ENCODE results near the gene ARMH3.

Gene ARMH3

DNA sequence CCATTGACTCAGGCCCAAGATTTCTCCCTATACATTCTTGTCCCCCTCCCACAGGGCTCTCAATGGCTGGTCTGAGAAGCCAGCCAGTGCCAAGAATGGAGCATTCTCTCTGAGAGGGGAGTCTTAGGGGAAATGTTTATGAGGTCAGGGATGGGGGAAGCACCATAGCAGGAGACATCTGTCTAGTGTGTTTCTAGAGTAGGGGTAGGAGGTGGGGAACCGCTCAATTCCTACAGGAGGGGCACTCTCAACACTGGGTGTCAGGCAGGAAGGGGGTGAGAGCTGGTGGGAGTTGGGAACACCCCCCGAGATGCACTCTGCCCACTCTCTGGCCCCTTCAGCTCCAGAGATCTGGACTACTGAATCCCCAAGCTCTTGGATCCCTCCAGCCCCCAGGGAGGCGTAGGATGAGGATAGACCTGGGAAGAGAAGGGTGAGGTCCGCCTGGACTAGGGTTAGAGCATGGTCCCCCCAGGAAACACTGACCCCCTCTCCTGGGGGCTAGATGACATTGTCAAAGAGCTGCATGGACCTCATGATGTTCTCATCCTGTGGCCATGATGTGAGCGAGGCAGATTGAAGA lies 229.0 kb downstream of the ARMH3 start:
- no peak for DNase-seq

DNA sequence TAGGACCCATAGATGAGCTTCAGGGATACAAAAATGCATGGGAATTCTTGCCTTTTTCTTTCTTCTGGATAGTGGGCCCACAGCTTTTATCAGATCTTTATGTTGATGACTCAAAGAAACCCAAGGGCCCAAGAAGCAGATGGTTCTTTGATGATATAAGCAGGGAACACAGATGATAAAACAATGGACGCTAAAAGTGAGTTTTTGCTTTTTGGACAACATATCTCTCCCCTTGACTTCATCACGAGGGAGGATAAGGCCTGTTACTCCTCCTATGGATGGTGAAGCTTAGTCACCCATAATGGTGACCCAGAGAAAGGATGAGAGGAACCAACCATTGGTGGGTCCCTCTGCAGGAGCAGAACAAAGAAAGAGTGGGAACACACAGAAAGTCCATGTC lies 231.2 kb downstream of the ARMH3 start:
- no peak for DNase-seq

DNA sequence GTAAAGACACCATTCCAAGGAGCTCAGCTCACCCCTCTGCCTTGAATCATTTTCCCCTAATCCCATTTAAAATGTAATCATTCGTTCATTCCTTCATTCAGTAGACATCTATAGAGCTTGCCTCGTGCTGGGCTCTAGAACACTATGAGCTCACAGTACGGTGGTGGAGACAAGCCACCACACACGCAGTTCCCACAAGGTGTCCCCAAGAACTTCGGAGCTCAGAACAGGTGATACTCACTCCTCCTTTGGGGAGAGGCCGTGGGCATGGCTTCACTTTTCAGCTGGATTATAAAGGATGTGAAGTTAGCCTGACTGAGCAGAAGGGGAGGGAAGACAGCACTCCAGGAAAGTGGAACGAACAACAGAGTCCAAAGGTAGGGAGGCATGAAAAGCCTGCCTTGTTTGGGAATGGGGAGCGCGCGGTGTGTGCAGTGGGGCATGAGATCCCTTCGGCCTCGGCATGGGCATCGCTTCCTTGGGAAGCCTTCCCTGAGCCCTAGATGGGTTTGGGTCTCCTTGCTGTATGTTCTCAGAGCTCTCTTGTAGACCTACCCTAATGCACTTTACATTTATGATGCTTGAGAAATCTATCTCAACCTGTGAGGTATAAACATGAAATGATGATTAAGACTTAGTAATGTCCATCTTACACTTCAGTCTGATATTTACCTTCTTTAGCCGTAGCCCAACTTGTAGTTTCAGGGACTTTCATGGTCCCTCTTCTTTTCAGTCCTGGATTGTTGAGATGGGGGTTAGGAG lies 236.9 kb downstream of the ARMH3 start:
- no peak for DNase-seq

DNA sequence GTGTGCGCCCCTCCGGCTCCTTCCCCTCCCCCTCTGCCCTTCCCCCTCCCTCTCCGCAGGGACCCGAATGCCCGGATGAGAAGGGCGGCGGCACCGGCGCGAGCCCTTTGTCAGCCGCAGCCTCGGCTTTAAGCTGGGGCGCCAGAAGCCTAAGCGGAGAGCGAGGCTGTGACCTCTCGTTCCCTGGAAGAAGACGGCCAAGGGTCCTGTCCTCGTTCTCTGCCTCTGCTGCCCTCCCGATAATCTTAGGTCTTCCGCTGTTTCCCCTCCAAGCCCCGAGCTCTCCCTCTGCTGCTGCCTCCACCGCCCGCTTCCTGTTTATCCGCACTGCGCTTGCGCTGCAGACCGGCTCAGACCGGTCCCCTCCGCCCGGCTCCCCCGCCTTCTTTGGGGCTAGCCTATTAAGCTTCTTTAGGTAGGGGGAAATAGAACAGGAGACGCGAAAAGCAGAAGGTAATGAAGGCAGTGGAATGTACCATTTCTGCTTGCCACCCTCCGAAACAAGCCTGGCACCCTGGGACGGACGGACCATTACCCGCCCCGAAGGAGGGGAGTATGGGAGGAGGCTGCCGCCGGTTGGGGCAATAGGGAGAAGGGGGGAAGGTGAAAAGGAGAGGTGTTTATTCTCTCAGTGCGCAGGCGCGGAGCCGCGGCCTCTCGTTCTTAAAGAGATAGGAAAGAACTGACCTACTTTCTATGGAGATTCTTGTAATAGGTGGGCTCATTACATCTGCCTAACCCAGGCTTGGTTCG lies 237.7 kb downstream of the ARMH3 start, which contains the start of gene OGA:
TSS of gene OGA (minus strand) at position 326 of the 753 bp plus-strand sequence. CDS start 422 bp downstream, outside the sequence.
- DNase-seq, result peak; percentile 99

DNA sequence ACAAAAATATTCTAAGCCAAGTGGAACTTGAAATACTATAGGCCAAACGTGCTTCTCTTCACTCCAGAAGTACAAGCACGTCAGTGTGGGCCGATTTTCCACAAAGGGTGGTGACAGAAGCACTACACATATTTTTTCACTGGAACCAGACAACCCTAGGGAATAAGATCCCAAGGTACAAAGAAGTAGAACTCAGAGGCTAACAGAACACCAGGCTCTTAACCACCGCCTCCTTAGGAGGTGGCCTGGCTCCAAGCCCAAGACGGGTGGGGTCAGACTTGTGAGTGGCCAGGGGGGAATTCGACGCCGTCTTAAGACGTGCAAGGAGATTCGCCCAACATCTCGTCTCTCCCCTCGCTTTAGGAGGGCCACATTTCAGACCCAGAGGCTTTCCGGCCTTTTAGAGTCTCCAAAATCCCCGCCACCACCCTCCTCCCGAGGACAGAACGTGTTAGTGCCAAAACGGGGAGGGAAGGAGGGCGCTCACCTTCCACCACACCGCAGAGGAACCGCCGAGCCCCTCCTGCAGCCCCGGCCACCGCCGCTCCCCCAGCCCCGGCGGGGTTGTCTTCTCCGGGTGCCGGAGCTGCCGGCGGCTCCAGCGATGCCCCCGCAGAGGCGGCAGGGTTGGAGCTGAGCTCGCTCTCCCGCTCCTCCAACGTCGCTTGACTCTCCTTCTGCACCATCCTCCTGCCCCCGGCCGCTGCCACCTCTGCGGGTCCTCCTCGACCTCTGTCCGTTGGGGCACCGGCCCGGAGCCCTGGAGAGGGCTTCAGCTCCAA lies 238.4 kb downstream of the ARMH3 start:
- DNase-seq, result peak; percentile 89

DNA sequence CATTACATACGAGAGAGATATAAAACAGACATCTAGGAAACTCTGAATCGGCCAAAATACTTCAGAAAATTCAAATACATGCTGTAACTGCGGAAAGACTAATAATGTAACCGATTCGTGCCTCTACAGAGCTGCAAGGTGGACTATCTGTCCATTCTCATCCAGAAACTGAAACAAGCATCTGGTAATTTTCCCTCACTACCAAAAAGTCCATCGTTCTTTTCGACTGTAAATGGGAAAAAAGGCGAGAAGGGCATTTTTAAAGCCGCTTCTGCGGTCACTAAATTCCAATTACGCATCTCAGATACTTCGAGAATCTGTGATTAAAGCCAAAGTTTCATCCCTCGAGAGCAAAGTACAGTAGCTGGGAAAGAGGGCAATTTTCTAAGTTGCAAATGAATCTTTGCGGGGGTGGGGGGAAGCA lies 239.0 kb downstream of the ARMH3 start:
- DNase-seq, result no peak

DNA sequence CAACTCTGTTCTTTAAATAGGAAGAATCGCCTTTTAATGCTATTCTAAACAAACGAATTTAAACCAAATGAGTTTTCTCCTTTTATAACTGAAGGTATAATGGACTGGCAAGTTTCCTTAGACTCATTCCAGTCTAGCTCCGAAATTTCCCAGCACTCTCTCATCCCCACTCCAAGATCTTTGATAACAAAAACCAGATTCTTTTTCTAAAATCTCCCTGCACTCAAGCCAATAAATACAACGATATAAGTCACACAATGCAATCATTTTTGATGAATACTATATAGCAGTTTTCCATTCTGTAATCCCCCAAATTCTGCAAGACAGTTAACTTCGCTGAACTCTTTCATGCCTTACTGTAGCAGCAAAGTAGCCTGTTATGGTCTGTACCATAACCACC lies 239.6 kb downstream of the ARMH3 start:
- DNase-seq, result no peak

DNA sequence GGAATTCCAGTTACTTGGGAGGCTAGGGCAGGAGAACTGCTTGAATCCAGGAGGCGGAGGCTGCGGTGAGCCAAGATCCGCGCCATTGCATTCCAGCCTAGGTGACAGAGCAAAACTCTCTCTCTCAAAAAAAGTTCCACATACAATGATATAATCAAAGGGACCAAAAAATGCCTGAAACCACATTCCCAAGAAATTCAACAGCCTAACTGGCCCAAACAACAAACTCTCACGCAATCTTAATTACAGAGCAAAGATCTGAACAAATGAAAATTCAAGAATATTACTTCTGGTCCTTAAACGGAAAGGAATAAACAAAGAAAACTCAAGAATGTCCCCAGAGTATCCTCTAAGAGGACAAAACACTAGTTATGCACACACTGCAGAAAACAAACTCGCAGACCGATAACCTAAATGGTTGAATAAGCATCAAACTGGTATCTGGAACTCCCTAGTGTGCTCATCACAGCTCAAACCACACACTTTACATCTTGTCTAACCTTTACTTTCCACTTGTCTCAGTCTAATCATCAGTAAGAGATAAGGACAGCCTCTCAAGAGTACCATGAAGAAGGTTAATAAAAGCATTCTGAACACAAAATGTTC lies 241.4 kb downstream of the ARMH3 start:
- no peak for DNase-seq

DNA sequence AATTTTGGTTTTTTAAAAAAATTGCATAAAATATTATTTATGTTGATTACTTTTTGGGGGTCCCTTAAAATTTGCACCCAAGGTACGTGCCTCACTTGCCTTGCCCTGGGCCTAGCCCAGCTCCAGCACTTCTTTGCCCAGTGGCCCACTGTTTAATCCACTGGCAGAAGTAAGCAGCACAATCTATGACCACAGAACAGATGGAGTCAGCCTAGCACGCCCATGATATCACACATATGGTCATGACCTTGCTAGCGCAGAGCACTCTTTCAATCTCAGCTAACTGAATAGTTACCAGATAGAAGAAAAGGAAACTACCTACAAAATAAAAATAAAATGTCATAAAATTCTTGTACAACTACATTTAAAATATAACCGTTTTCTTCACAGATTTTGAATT lies 243.4 kb downstream of the ARMH3 start:
- no peak for DNase-seq

DNA sequence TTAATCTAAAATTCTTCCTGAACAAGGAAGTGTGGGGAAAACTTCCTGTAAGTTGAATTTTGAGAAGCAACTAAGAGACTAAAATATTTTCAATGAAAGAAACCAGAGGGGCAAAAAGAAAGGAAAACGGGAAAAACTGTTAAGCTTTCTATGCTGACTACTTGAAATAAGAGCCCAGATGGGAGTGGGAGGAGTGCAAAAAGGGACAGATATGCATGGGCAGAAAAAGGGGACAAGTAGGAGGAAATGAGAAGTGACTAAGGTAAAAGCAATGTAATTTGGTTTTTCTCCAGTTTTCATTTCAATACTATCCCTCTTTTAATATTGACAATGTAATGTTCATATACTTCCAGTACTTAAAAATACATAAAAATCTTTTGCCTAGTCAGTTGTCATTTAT lies 248.8 kb downstream of the ARMH3 start:
- DNase-seq, result no peak

DNA sequence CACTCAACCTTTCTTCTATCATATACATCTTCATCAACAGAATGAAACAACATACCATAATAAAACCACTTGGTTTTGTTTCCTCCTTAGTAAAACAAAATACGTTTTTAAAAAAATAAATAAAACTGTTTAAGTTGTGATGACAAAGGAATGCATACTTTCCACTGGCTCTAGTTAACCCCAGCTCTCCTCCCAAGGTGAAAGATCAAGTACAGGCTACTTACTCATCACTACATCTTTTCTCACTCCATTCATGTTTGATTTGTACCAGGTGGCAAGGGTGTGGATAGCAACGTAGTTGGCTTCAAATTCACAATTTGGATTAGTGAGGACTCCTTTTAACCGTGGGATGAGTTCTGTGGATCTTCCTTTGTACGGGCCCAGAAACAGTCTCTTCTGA lies 252.5 kb downstream of the ARMH3 start:
- no peak for DNase-seq

DNA sequence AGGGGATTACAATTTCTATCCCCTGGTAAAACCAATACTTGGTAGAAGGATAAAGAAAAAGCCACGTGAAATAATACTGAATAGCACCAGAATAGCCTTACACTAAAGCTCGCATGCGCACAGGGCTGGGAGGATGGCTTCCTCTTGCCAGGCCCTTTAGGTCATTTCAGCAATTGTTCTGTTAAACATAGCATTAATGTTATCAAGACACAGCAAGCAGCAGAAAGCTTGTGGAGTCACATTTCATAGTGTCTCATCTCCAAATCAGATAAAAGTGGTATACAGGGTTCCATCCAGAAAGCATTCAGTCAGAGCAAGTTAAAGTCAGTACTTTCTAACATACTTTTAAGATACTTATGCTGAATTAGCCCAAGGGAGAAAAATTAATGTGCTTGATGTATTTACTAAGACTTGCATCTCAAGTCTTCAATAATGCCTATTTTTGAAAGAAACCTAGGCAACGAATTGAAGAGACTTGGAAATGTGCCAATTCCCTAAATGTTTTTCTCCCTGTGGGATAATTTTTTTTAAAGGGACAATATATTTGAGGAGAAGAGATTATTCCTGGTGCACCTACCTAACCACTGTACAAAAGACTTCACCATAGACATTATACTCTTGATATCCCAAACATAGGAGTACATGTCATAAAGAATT lies 258.4 kb downstream of the ARMH3 start:
- DNase-seq, result no peak

Data from NCI-H226 (cell line).